HG02973 (cell line): Measurements from ENCODE around the gene TMEM182.

Experiments
- ATAC-seq: cut with Tn5 transposase; IDR thresholded peaks from one replicate; pipeline ENCODE4 v1.9.1; 2021; ENCODE audit warnings: moderate library complexity; ENCODE audit not compliant: unreplicated experiment

TMEM182 gene

GRCh38 chr2:102765061-102765460 lies 3.2 kb downstream of the TMEM182 start:
- no peak for ATAC-seq

- ATAC-seq = no peak
Observed at GRCh38 chr2:102768253-102768652, 6.4 kb downstream of the TMEM182 start.

- ATAC-seq = no peak
Observed at GRCh38 chr2:102768892-102769291, 7.1 kb downstream of the TMEM182 start.

GRCh38 chr2:102770506-102770905 lies 8.7 kb downstream of the TMEM182 start:
- ATAC-seq = no peak

GRCh38 chr2:102771114-102771513 lies 9.3 kb downstream of the TMEM182 start:
- no peak for ATAC-seq

- no peak for ATAC-seq
Observed at GRCh38 chr2:102772659-102773058, 10.8 kb downstream of the TMEM182 start.

GRCh38 chr2:102773149-102773705 lies 11.4 kb downstream of the TMEM182 start:
- ATAC-seq = no peak

GRCh38 chr2:102778260-102778659 lies 16.4 kb downstream of the TMEM182 start:
- no peak for ATAC-seq

GRCh38 chr2:102780467-102780866 lies 18.6 kb downstream of the TMEM182 start:
- no peak for ATAC-seq

GRCh38 chr2:102782187-102782586 lies 20.4 kb downstream of the TMEM182 start:
- no peak for ATAC-seq

GRCh38 chr2:102782933-102783332 lies 21.1 kb downstream of the TMEM182 start:
- no peak for ATAC-seq

GRCh38 chr2:102783506-102784183 lies 21.8 kb downstream of the TMEM182 start:
- ATAC-seq = no peak

- no peak for ATAC-seq
Observed at GRCh38 chr2:102784940-102785339, 23.1 kb downstream of the TMEM182 start.

GRCh38 chr2:102788216-102788884 lies 26.5 kb downstream of the TMEM182 start:
- no peak for ATAC-seq

- no peak for ATAC-seq
Observed at GRCh38 chr2:102788885-102789260, 27.0 kb downstream of the TMEM182 start.

- no peak for ATAC-seq
Observed at GRCh38 chr2:102789349-102790090, 27.7 kb downstream of the TMEM182 start.

- no peak for ATAC-seq
Observed at GRCh38 chr2:102790091-102790455, 28.2 kb downstream of the TMEM182 start.

GRCh38 chr2:102792568-102793208 lies 30.9 kb downstream of the TMEM182 start:
- ATAC-seq = no peak

- no peak for ATAC-seq
Observed at GRCh38 chr2:102795641-102796040, 33.8 kb downstream of the TMEM182 start.

GRCh38 chr2:102796337-102796736 lies 34.5 kb downstream of the TMEM182 start:
- no peak for ATAC-seq

GRCh38 chr2:102797486-102797885 lies 35.7 kb downstream of the TMEM182 start:
- ATAC-seq = no peak
